OCI-LY7 (cell line): ENCODE measurements around the gene SCN8A.

ENCODE experiments used
- EZH2phosphoT487 ChIP-seq: fragments of 200-600 bp; sonication (generic); IDR thresholded peaks from 2 replicates; pipeline ENCODE4 v1.6.1; 2018; ENCODE audit warnings: low read depth, borderline replicate concordance, mild to moderate bottlenecking, mixed run types, antibody characterized with exemption, low read length, moderate library complexity, mixed read lengths
- TF ChIP-seq, protein P1 (sequence below): fragments of 200-600 bp; sonication (generic); conservative IDR thresholded peaks from 2 replicates; pipeline ENCODE4 v1.5.1; 2014; ENCODE audit warnings: mild to moderate bottlenecking, antibody characterized with exemption, low read length, moderate library complexity, mixed read lengths

- TF ChIP-seq, protein P1, sequence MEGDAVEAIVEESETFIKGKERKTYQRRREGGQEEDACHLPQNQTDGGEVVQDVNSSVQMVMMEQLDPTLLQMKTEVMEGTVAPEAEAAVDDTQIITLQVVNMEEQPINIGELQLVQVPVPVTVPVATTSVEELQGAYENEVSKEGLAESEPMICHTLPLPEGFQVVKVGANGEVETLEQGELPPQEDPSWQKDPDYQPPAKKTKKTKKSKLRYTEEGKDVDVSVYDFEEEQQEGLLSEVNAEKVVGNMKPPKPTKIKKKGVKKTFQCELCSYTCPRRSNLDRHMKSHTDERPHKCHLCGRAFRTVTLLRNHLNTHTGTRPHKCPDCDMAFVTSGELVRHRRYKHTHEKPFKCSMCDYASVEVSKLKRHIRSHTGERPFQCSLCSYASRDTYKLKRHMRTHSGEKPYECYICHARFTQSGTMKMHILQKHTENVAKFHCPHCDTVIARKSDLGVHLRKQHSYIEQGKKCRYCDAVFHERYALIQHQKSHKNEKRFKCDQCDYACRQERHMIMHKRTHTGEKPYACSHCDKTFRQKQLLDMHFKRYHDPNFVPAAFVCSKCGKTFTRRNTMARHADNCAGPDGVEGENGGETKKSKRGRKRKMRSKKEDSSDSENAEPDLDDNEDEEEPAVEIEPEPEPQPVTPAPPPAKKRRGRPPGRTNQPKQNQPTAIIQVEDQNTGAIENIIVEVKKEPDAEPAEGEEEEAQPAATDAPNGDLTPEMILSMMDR: no peak
- no peak for TF ChIP-seq EZH2phosphoT487
These were observed 43.4 kb upstream of the SCN8A start for GRCh38 chr12:51547606-51548005.
